Type B pancreatic cell (in vitro differentiated cells): ENCODE measurements around the gene ZNF148. TPM values are rescaled to one million over a fixed set of nuclear protein-coding genes. Genes with fewer than 3 reads are reported as not detected.
"Not testable (repeated sequence)": the region's sequence is repeated elsewhere in the genome, so short reads cannot be mapped to it uniquely, and the experiment has no call there.

Experiments used
- DNase-seq: peaks from one replicate; pipeline ENCODE4 v3.0.0; 2021; ENCODE audit warnings: mixed read lengths; ENCODE audit not compliant: unreplicated experiment; ENCODE audit errors: extremely low spot score
- H3K27ac Mint-ChIP-seq: 2 replicates; pipeline ENCODE4 v1.8.0; 2021; ENCODE audit warnings: mild to moderate bottlenecking, mixed read lengths
- H3K27me3 Mint-ChIP-seq: 2 replicates; pipeline ENCODE4 v1.8.0; 2021; ENCODE audit warnings: mixed read lengths
- H3K36me3 Mint-ChIP-seq: 2 replicates; pipeline ENCODE4 v1.8.0; 2021; ENCODE audit warnings: mixed read lengths
- H3K4me1 Mint-ChIP-seq: one replicate; pipeline ENCODE4 v1.8.0; 2021; ENCODE audit warnings: mixed read lengths; ENCODE audit not compliant: unreplicated experiment
- H3K4me3 Mint-ChIP-seq: 2 replicates; pipeline ENCODE4 v1.8.0; 2021; ENCODE audit warnings: mild to moderate bottlenecking, mixed read lengths
- H3K9me3 Mint-ChIP-seq: 2 replicates; pipeline ENCODE4 v1.8.0; 2021; ENCODE audit warnings: mixed read lengths
- total RNA-seq: library from RNA; stranded (reverse); gene quantifications from 2 replicates; pipeline ENCODE4 v1.2.1, GENCODE V29; 2021; ENCODE audit warnings: low replicate concordance
- TF ChIP-seq, protein P1 (sequence below): fragments of 200-600 bp; sonication (generic); conservative IDR thresholded peaks from 2 replicates; pipeline ENCODE4 v1.5.0; 2021; ENCODE audit warnings: antibody characterized with exemption, mild to moderate bottlenecking

Gene ZNF148
- total RNA-seq, 1 donor from 2014 or later, result 46.4 TPM

GRCh38 chr3:125395091-125395490, 20.0 kb upstream of the ZNF148 start:
- Mint-ChIP-seq H3K9me3 (no peaks in the 10 kb centered on the region), H3K4me3 (no peak overlapping the region), H3K27ac (peak overlapping the region; percentile 65), H3K36me3 (no peaks in the 10 kb centered on the region), H3K4me1 (no peaks in the 10 kb centered on the region), H3K27me3 (peaks cover 3% of the 10 kb centered on the region)
- DNase-seq, result no peak
- TF ChIP-seq, protein P1, sequence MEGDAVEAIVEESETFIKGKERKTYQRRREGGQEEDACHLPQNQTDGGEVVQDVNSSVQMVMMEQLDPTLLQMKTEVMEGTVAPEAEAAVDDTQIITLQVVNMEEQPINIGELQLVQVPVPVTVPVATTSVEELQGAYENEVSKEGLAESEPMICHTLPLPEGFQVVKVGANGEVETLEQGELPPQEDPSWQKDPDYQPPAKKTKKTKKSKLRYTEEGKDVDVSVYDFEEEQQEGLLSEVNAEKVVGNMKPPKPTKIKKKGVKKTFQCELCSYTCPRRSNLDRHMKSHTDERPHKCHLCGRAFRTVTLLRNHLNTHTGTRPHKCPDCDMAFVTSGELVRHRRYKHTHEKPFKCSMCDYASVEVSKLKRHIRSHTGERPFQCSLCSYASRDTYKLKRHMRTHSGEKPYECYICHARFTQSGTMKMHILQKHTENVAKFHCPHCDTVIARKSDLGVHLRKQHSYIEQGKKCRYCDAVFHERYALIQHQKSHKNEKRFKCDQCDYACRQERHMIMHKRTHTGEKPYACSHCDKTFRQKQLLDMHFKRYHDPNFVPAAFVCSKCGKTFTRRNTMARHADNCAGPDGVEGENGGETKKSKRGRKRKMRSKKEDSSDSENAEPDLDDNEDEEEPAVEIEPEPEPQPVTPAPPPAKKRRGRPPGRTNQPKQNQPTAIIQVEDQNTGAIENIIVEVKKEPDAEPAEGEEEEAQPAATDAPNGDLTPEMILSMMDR, result no peak

GRCh38 chr3:125394406-125394805, 19.3 kb upstream of the ZNF148 start:
- no peaks in the 10 kb centered on the region for H3K36me3 Mint-ChIP-seq
- H3K27me3 Mint-ChIP-seq, result peaks cover 3% of the 10 kb centered on the region
- H3K4me3 Mint-ChIP-seq, result no peak overlapping the region
- no peak for DNase-seq
- TF ChIP-seq, protein P1, result no peak
- H3K9me3 Mint-ChIP-seq, result no peaks in the 10 kb centered on the region
- no peak overlapping the region for H3K27ac Mint-ChIP-seq
- no peaks in the 10 kb centered on the region for H3K4me1 Mint-ChIP-seq

GRCh38 chr3:125389282-125389681, 14.2 kb upstream of the ZNF148 start:
- no peak for DNase-seq
- TF ChIP-seq, protein P1, result no peak
- H3K4me1 Mint-ChIP-seq, result no peaks in the 10 kb centered on the region
- H3K4me3 Mint-ChIP-seq, result no peak overlapping the region
- H3K27me3 Mint-ChIP-seq, result peaks cover 4% of the 10 kb centered on the region
- no peak overlapping the region for H3K27ac Mint-ChIP-seq
- H3K36me3 Mint-ChIP-seq, result no peaks in the 10 kb centered on the region
- no peaks in the 10 kb centered on the region for H3K9me3 Mint-ChIP-seq

- H3K27me3 Mint-ChIP-seq, H3K4me3 Mint-ChIP-seq, H3K9me3 Mint-ChIP-seq, H3K4me1 Mint-ChIP-seq, H3K36me3 Mint-ChIP-seq, DNase-seq, H3K27ac Mint-ChIP-seq: not testable (repeated sequence)
Observed at GRCh38 chr3:125388369-125388768, 13.2 kb upstream of the ZNF148 start.

DNA sequence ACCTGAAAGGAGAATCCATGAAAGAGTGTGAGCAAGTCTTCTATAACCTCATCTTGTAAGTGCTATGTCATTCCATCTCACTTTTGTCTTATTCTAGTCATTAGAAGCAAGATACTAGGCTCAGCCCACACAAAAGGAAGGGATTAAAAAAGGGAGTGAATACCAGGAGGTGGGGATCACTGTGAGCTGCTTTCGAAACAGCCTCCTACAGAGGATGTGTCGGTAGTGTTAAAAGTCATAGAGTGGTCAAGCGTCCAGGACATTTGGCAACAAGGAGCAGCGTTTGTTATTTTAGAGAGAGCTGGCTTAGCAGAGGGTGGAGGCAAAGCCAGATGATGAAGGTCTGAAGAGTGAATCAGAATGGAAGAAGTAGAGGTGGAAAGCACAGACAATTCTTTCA, 11.7 kb upstream of the ZNF148 start:
- peaks cover 15% of the 10 kb centered on the region for H3K27me3 Mint-ChIP-seq
- no peaks in the 10 kb centered on the region for H3K36me3 Mint-ChIP-seq
- no peak overlapping the region for H3K4me3 Mint-ChIP-seq
- H3K9me3 Mint-ChIP-seq, result no peaks in the 10 kb centered on the region
- H3K27ac Mint-ChIP-seq, result no peak overlapping the region
- no peak for DNase-seq
- no peaks in the 10 kb centered on the region for H3K4me1 Mint-ChIP-seq
- TF ChIP-seq, protein P1, result no peak

DNA sequence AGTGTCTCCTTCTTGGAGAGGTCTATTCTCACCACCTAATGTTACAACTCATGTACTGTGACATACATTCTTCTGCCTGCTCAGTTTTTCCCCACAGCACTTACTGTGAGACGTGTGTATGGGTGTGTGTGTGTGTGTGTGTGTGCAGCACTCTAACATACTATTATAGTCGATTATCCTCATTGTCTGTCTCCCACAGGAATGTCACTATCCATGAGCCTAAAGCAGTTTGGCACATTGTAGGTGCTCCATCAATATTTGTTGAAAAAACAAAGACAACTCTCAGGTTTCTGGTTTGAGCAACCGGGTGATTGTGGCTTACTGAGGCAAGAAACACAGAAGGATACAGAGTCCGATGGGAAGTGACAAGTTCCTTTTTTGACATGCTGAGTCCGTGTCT, 8.6 kb upstream of the ZNF148 start:
- Mint-ChIP-seq H3K9me3 (no peaks in the 10 kb centered on the region), H3K27ac (no peak overlapping the region), H3K4me3 (no peak overlapping the region), H3K36me3 (no peaks in the 10 kb centered on the region), H3K27me3 (peaks cover 16% of the 10 kb centered on the region), H3K4me1 (no peaks in the 10 kb centered on the region)
- DNase-seq, result no peak
- TF ChIP-seq, protein P1, result no peak
